Left ventricle myocardium superior (tissue), 1 donor: ENCODE results near the gene PNKD. TPM values are rescaled to one million over a fixed set of nuclear protein-coding genes. Genes with fewer than 3 reads are reported as not detected.

Experiments
- ATAC-seq: fragments of 200-7000 bp; cut with Tn5 transposase; one replicate; pipeline ENCODE4 v1.9.1; 2020; ENCODE audit warnings: mild to moderate bottlenecking, moderate library complexity
- DNase-seq: peaks from one replicate; pipeline ENCODE4 v3.0.0-alpha.2; 2020
- intact Hi-C: fragments of 100-400 bp; cut with micrococcal nuclease; formaldehyde crosslinking; loops from one replicate; pipeline ENCODE4 v1.11.0; 2022
- long read RNA-seq: library from polyadenylated mRNA; unstranded; transcript quantifications from one replicate; pipeline ENCODE4 v2.0.0, GENCODE V29; 2021
- total RNA-seq: library from RNA; stranded (reverse); fragmentation: NEBNext Ultra II Directional; extraction: Animal tissue kit (Norgen Biotek cat#: 25700); gene quantifications from one replicate; pipeline ENCODE4 v1.2.1, GENCODE V29; 2021
- donor health status: DM: no; HTN: yes; CAD: no; lungs with severe emphysema.

Gene PNKD
- total RNA-seq: 67.1 TPM
- long read RNA-seq, transcript PNKD-201 (3 exons, 758 nt): major isoform, 81 of 98 reads
- long read RNA-seq, partial matches to known transcripts: 2 of 98 reads
- long read RNA-seq, other reads (novel, unspliced or antisense): 14 of 98 reads

- intact Hi-C loops: no loop called here
- DNase-seq (peak; percentile 100), ATAC-seq (peak; percentile 92)
These were observed at the start of gene PNKD, which contains the start of gene AAMP for GRCh38 chr2:218269900-218270720. Gene PNKD, plus strand, starts transcription at chr2:218270519. Its CDS starts 17 bp downstream, at chr2:218270536. Gene AAMP, minus strand, starts transcription at chr2:218270137. Its CDS starts 51 bp downstream, at chr2:218270086.

DNA sequence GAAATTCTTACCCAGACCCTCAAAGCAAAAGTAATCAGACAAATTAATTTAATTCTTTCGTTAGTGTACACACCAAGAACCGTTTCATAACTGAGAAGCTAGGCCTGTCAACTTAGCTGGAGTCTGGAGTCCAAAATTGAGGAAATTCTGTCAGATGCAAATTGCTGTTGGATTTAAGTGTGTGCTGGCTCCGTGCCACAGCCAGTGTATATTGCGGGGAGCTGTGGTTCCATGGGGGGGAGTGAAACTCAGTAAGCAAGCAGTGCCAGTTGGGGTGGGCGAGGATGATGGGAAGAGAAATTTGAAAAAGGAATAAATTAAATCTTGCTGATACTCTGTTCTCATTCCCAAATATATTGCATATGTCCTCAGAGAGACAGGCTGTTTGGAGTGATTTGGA, 49.3 kb upstream of the PNKD start:
- intact Hi-C loops: no loop called here
- DNase-seq: peak; percentile 49
- no peak for ATAC-seq

GRCh38 chr2:218223046-218223445, 47.3 kb upstream of the PNKD start:
- DNase-seq (no peak), ATAC-seq (no peak)
- intact Hi-C loops: no loop called here

DNA sequence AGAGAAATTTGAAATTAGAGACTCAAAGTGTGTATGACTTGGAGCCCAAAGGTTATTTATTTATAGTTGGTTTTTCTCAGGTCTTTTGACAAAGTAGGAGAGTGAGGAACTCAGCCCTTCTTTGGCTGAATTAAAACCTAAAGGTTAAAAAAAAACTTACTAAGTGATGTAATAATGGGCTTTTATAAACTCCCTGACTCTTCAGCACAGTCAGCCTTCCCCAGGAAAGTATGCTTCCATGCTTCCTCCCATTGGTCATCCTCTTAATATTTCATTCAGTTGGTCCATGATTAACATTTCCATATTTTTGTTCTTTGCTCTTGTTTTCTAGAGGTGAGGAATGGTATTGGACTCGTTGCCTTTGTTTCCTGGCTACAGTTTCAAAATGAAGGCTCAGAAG, 46.1 kb upstream of the PNKD start:
- no peak for DNase-seq
- ATAC-seq: no peak
- intact Hi-C loops: no loop called here

GRCh38 chr2:218226903-218227302, 43.4 kb upstream of the PNKD start:
- no peak for DNase-seq
- intact Hi-C loops: no loop called here
- ATAC-seq: no peak

DNA sequence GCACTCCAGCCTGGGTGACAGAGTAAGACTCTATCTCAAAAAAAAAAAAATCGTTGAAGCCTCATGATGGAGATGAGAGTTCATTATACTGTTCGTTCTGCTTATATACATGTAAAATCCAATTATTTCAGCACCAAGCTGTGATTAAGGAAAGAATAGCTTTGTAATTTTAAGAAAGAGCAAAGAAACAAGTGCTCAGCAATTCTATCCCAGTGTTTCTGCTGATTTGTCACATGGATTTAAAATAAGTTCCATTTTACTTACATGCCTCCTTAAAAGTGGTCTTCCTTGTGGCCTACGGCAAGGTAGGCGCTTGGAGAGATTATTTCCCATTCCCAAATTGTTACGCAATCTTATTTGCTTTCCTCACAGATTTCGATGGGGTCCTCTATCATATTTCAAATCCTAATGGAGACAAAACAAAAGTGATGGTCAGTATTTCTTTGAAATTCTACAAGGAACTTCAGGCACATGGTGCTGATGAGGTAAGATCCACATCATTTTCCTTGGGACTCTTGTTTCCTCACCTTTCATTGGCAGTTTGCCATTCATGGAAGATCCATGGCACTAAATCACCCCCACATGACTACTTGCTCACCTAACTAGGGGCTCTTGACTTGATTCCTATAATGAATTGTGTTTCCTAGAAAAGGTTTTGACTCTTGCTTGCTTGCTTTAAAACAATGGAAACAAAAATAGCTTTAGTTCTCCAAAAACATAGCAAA, 41.8 kb upstream of the PNKD start:
- ATAC-seq (no peak), DNase-seq (no peak)
- intact Hi-C loops: no loop called here

- ATAC-seq: peak; percentile 75
- intact Hi-C loops: no loop called here
- no peak for DNase-seq
These were observed 41.1 kb upstream of the PNKD start for GRCh38 chr2:218229239-218229638.

GRCh38 chr2:218229851-218230250, 40.5 kb upstream of the PNKD start:
- DNase-seq (no peak), ATAC-seq (peak; percentile 38)
- intact Hi-C loops: no loop called here

- intact Hi-C loops: no loop called here
- DNase-seq (no peak), ATAC-seq (peak; percentile 21)
These were observed 39.4 kb upstream of the PNKD start for GRCh38 chr2:218230882-218231281.

- intact Hi-C loops: no loop called here
- no peak for ATAC-seq
These were observed 36.8 kb upstream of the PNKD start for GRCh38 chr2:218233543-218233942.

GRCh38 chr2:218234521-218234920, 35.8 kb upstream of the PNKD start:
- ATAC-seq (no peak), DNase-seq (no peak)
- intact Hi-C loops: no loop called here

More at GRCh38 chr2:218233543-218233942, 36.8 kb upstream of the PNKD start:
- DNase-seq: no peak

DNA sequence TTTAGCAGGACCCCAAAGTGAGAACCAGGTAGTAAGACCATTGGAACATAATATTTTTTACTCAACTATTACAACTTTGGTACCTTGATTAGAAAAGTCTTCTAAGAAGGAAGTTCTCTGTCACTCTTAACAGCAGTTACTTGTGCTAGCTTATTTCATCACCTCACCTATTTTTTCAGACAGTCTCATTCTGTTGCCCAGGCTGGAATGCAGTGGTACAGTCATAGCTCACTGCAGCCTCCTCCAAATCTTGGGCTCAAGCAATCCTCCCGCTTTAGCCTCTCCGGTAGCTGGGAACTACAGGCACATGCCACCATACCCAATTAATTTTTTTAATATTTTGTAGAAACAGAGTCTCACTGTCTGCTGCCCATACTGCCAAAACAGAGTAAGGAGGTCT, 35.3 kb upstream of the PNKD start:
- ATAC-seq (no peak), DNase-seq (no peak)
- intact Hi-C loops: no loop called here

- no peak for ATAC-seq
- intact Hi-C loops: no loop called here
These were observed 33.5 kb upstream of the PNKD start for GRCh38 chr2:218236829-218237228.

GRCh38 chr2:218238887-218239286, 31.4 kb upstream of the PNKD start:
- DNase-seq (no peak), ATAC-seq (no peak)
- intact Hi-C loops: no loop called here

More at GRCh38 chr2:218236829-218237228, 33.5 kb upstream of the PNKD start:
- no peak for DNase-seq

DNA sequence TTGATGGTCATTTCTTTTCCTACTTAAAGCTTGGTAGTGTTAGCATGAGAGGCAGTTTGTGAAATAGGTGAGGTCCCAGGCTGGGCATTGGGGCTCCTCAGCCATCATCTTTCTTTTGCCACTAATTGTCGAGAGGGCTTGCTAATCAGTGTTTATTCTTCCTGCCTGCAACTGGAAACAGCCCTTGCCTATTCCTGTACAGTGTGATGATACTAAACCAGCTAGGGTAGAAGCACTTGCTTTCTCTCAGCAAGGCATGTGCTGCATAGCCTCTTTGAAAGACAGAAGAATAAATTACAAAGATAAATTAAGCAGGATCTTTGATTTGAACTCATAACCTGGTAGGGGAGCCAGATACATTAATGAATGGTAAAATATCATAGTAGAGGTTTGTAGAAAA, 26.1 kb upstream of the PNKD start:
- ATAC-seq: peak; percentile 56
- DNase-seq: no peak
- intact Hi-C loops: no loop called here

GRCh38 chr2:218244665-218245064, 25.7 kb upstream of the PNKD start:
- peak; percentile 48 for ATAC-seq
- intact Hi-C loops: no loop called here

GRCh38 chr2:218245214-218245613, 25.1 kb upstream of the PNKD start:
- intact Hi-C loops: no loop called here
- DNase-seq (no peak), ATAC-seq (peak; percentile 81)

More at GRCh38 chr2:218244665-218245064, 25.7 kb upstream of the PNKD start:
- DNase-seq: no peak

- no peak for DNase-seq
- intact Hi-C loops: no loop called here
- ATAC-seq: no peak
These were observed 20.6 kb upstream of the PNKD start for GRCh38 chr2:218249691-218250090.

GRCh38 chr2:218252509-218253231, 17.6 kb upstream of the PNKD start:
- peak; percentile 44 for ATAC-seq

DNA sequence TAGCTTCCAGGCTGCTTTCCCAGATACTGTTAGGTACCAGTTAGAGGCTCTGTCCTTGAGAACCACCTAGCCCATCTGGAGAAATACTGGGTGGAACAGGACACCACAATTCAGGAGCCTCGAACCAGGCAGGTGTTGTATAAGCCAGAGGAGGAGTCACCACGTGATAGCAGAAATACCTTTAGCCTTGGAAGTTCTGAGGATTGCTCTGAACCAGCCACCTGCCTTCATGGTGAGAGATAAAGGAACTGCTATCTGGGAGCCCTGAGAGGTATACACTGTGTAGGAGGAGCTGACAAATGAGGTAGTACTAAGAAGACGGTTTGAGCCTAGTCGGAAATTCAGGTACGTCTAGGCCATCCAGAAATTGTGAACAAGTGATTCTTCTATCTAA, 17.1 kb upstream of the PNKD start:
- ATAC-seq (no peak), DNase-seq (no peak)
- intact Hi-C loops: no loop called here

More at GRCh38 chr2:218252509-218253231, 17.6 kb upstream of the PNKD start:
- no peak for DNase-seq
- intact Hi-C loops: no loop called here
